ENCODE data around the gene CLCN4.

DNA sequence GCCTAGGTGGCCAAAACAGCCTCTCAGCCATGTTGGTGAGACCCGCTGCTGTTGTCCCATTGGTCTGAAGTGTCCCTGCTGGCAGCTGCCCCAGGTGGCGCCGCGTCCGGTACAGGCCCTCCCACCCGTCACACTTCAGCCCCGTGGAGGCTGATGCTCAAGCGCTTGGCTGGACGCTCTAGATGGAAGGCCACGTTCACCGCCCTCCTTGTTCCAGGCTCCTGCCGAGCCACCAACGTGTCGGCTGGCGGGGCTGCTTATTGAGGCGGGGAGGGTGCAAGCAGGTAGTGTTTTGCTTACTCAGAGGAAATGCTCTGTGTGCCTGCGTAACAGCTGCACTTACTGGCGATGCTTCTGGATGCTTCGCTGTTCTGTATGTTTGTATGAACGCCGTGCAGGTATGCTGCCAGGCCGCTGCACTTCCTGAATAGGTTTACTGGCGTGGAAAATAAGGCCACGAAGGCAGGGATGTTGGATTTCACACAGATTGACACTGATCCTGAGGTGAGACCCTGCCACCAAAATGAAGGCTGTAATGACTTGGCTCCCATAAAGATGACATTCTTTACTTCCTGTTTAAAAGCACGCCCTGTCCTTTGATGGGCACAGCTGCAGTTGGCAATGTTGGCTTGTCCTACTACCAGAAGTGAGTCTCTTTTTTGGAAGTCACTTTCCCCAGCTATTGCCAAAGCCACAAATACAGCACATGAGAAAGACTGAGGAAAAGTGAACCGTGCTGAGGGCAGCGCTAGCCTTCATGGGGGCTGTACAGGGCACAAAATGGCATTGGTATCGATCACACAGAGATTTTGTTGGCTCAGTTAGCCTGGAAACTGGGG, 21.0 kb upstream of the CLCN4 start:
- TF ChIP-seq, protein P1, sequence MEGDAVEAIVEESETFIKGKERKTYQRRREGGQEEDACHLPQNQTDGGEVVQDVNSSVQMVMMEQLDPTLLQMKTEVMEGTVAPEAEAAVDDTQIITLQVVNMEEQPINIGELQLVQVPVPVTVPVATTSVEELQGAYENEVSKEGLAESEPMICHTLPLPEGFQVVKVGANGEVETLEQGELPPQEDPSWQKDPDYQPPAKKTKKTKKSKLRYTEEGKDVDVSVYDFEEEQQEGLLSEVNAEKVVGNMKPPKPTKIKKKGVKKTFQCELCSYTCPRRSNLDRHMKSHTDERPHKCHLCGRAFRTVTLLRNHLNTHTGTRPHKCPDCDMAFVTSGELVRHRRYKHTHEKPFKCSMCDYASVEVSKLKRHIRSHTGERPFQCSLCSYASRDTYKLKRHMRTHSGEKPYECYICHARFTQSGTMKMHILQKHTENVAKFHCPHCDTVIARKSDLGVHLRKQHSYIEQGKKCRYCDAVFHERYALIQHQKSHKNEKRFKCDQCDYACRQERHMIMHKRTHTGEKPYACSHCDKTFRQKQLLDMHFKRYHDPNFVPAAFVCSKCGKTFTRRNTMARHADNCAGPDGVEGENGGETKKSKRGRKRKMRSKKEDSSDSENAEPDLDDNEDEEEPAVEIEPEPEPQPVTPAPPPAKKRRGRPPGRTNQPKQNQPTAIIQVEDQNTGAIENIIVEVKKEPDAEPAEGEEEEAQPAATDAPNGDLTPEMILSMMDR (IDR thresholded peaks at IDR 0.05), result no peak
- TF ChIP-seq POLR2A (IDR thresholded peaks at IDR 0.05), result no peak
